ENCODE data around the gene KLHL13.

- no peak for TF ChIP-seq MXI1 (conservative IDR thresholded peaks at IDR 0.05; ENCODE audit: poor library complexity, severe bottlenecking)
- TF ChIP-seq RAD21 (conservative IDR thresholded peaks at IDR 0.05) = no peak
- no peak for TF ChIP-seq REST (IDR thresholded peaks at IDR 0.05; ENCODE audit: borderline replicate concordance)
- no peak for TF ChIP-seq CTCF (IDR thresholded peaks at IDR 0.05; ENCODE audit: poor library complexity, severe bottlenecking)
- TF ChIP-seq EP300 (conservative IDR thresholded peaks at IDR 0.05; ENCODE audit: poor library complexity, severe bottlenecking) = no peak
- no peak for TF ChIP-seq TAF1 (IDR thresholded peaks at IDR 0.05; ENCODE audit: low read depth)
- TF ChIP-seq POLR2AphosphoS5 (IDR thresholded peaks at IDR 0.05) = no peak
- no peak for TF ChIP-seq EZH2 (IDR thresholded peaks at IDR 0.05; ENCODE audit: borderline replicate concordance, insufficient read depth, low read length, poor library complexity, severe bottlenecking)
- TF ChIP-seq SMC3 (conservative IDR thresholded peaks at IDR 0.05; ENCODE audit: poor library complexity) = no peak
These were observed 256.1 kb downstream of the KLHL13 start for GRCh38 chrX:117860517-117860916.
